HEK293 (cell line): ENCODE results near the gene FSD1.

Experiments
- CTCF ChIA-PET: fragments of 350-600 bp; formaldehyde crosslinking; extraction: SDS; loops from one replicate; lab custom pipeline; 2021; ENCODE audit warnings: antibody characterized with exemption; lab: Yijun Ruan, JAX
- POLR2A ChIA-PET: fragments of 300-600 bp; formaldehyde crosslinking; extraction: SDS; loops from one replicate; lab custom pipeline; 2020; ENCODE audit warnings: antibody characterized with exemption, inconsistent platforms; lab: Yijun Ruan, JAX
- H3K27ac ChIP-seq: fragments of 200-500 bp; sonication (Bioruptor generic); 2 replicates; pipeline ENCODE4 v1.5.1; 2014; ENCODE audit warnings: low read depth, low read length, control low read depth, inconsistent platforms; ENCODE audit errors: extremely low read depth
- H3K36me3 ChIP-seq, 2 experiments: fragments of 200-500 bp in 1 of 2; sonication (Bioruptor generic) in 1 of 2; 1 replicate in 1 of 2; 2 replicates in 1 of 2; pipeline ENCODE4 v1.5.1; 2014 to 2017; ENCODE audit warnings: inconsistent platforms in 2 of 2, low read length in 2 of 2; ENCODE audit not compliant: control insufficient read depth in 2 of 2, insufficient read depth in 1 of 2
- H3K4me1 ChIP-seq: fragments of 200-500 bp; sonication (Bioruptor generic); 2 replicates; pipeline ENCODE4 v1.5.1; 2014; ENCODE audit warnings: mild to moderate bottlenecking, low read length, inconsistent platforms; ENCODE audit not compliant: control insufficient read depth, insufficient read depth
- H3K4me3 ChIP-seq: 2 replicates; pipeline ENCODE4 v1.5.1; 2011; ENCODE audit warnings: low read depth, mild to moderate bottlenecking, control low read depth, low read length, moderate library complexity
- H3K9me3 ChIP-seq: fragments of 200-500 bp; sonication (Bioruptor generic); 2 replicates; pipeline ENCODE4 v1.5.1; 2014; ENCODE audit warnings: low read depth, low read length, inconsistent platforms; ENCODE audit not compliant: control insufficient read depth, insufficient read depth
- BCL11B ChIP-seq: fragments of 450-650 bp; formaldehyde crosslinking; IDR thresholded peaks from 2 replicates; pipeline ENCODE4 v1.5.1; 2016; ENCODE audit warnings: low read depth, missing biosample characterization, missing genetic modification characterization
- FEZF1 ChIP-seq: fragments of 450-650 bp; formaldehyde crosslinking; IDR thresholded peaks from 2 replicates; pipeline ENCODE4 v1.5.1; 2016; ENCODE audit warnings: missing biosample characterization, missing genetic modification characterization
- GLIS2 ChIP-seq: fragments of 450-650 bp; formaldehyde crosslinking; IDR thresholded peaks from 2 replicates; pipeline ENCODE4 v1.5.1; 2016; ENCODE audit warnings: missing biosample characterization, missing genetic modification characterization
- YY1 ChIP-seq: fragments of 450-650 bp; formaldehyde crosslinking; IDR thresholded peaks from 2 replicates; pipeline ENCODE4 v1.5.1; 2018; ENCODE audit warnings: missing biosample characterization, missing genetic modification characterization
- ZBTB11 ChIP-seq: fragments of 450-650 bp; formaldehyde crosslinking; conservative IDR thresholded peaks from 2 replicates; pipeline ENCODE4 v1.5.1; 2016; ENCODE audit warnings: low read depth, missing biosample characterization, missing genetic modification characterization
- ZFP41 ChIP-seq: fragments of 450-650 bp; formaldehyde crosslinking; IDR thresholded peaks from 2 replicates; pipeline ENCODE4 v1.5.1; 2016; ENCODE audit warnings: missing biosample characterization, missing genetic modification characterization, borderline replicate concordance
- ZIC2 ChIP-seq: fragments of 450-650 bp; formaldehyde crosslinking; IDR thresholded peaks from 2 replicates; pipeline ENCODE4 v1.5.1; 2016; ENCODE audit warnings: missing biosample characterization, missing genetic modification characterization
- ZNF202 ChIP-seq: fragments of 450-650 bp; formaldehyde crosslinking; IDR thresholded peaks from 2 replicates; pipeline ENCODE4 v1.5.1; 2016; ENCODE audit warnings: missing biosample characterization, missing genetic modification characterization, borderline replicate concordance
- ZNF239 ChIP-seq: fragments of 450-650 bp; formaldehyde crosslinking; IDR thresholded peaks from 2 replicates; pipeline ENCODE4 v1.5.1; 2016; ENCODE audit warnings: missing biosample characterization, missing genetic modification characterization
- ZNF362 ChIP-seq: fragments of 450-650 bp; formaldehyde crosslinking; IDR thresholded peaks from 2 replicates; pipeline ENCODE4 v1.5.1; 2016; ENCODE audit warnings: missing biosample characterization, missing genetic modification characterization
- ZNF623 ChIP-seq: fragments of 450-650 bp; formaldehyde crosslinking; IDR thresholded peaks from 2 replicates; pipeline ENCODE4 v1.5.1; 2016; ENCODE audit warnings: missing biosample characterization, missing genetic modification characterization
- ZNF639 ChIP-seq: fragments of 450-650 bp; formaldehyde crosslinking; IDR thresholded peaks from 2 replicates; pipeline ENCODE4 v1.5.1; 2016; ENCODE audit warnings: missing biosample characterization, missing genetic modification characterization
- ZNF768 ChIP-seq: fragments of 450-650 bp; formaldehyde crosslinking; IDR thresholded peaks from 2 replicates; pipeline ENCODE4 v1.5.1; 2018; ENCODE audit warnings: missing biosample characterization, mild to moderate bottlenecking, missing genetic modification characterization
- ZNF792 ChIP-seq: fragments of 450-650 bp; formaldehyde crosslinking; IDR thresholded peaks from 2 replicates; pipeline ENCODE4 v1.5.1; 2016; ENCODE audit warnings: missing biosample characterization, missing genetic modification characterization

Gene FSD1

GRCh38 chr19:4365341-4365740, 60.9 kb downstream of the FSD1 start (continued):
- no peak for TF ChIP-seq ZNF362 (tag by site-specific recombination)
- no peak for TF ChIP-seq ZNF639

- POLR2A ChIA-PET = interaction anchor here (1.1 to 3.6 kb wide), 2 partner anchors 10 to 36 kb away, joined by 3 to 15 read pairs; partner anchors contain the start of gene CHAF1A
- H3K4me1 ChIP-seq = 0 out of 2 replicates have a peak, but pooled peaks cover 5% of the 10 kb centered on the region
- H3K36me3 ChIP-seq = peaks cover 9 to 64% of the 10 kb centered on the region in 2 experiments; a peak in 2 of 3 replicates
- CTCF ChIA-PET = interaction anchor here (0.7 to 4.7 kb wide), 6 partner anchors 9 to 99 kb away, joined by 4 to 19 read pairs (median 8); partner anchors contain the start of gene SH3GL1
- TF ChIP-seq ZBTB11 (tag by site-specific recombination) (no peak), GLIS2 (tag by site-specific recombination) (peak; percentile 29; the same call in 1 of the 2 replicates), ZIC2 (tag by site-specific recombination) (peak; percentile 19; the same call in 1 of the 2 replicates)
- no peak overlapping the region for H3K4me3 ChIP-seq
- no peaks in the 10 kb centered on the region for H3K9me3 ChIP-seq
- H3K27ac ChIP-seq = no peak overlapping the region
Measured at GRCh38 chr19:4365791-4366665, 61.6 kb downstream of the FSD1 start.

- TF ChIP-seq FEZF1 (tag by site-specific recombination) (no peak), YY1 (tag by site-specific recombination) (no peak), ZNF202 (tag by site-specific recombination) (no peak), ZNF792 (no peak), ZNF623 (no peak), BCL11B (tag by site-specific recombination) (no peak), ZNF239 (tag by site-specific recombination) (no peak), ZNF768 (tag by site-specific recombination) (no peak), ZFP41 (tag by site-specific recombination) (no peak)
- ChIA-PET POLR2A (interaction anchor here (1.1 kb wide), 1 partner anchor 36 kb away, joined by 3 read pairs; the partner anchor contains the start of gene CHAF1A), CTCF (interaction anchor here (0.7 to 4.7 kb wide), 4 partner anchors 8 to 99 kb away, joined by 4 to 19 read pairs (median 11); partner anchors contain the start of gene SH3GL1)
- H3K4me1 ChIP-seq = 0 out of 2 replicates have a peak, but pooled peaks cover 5% of the 10 kb centered on the region
- no peaks in the 10 kb centered on the region for H3K9me3 ChIP-seq
- H3K36me3 ChIP-seq = peaks cover 9 to 57% of the 10 kb centered on the region in 2 experiments; a peak in 2 of 3 replicates
- no peak overlapping the region for H3K27ac ChIP-seq
- no peak overlapping the region for H3K4me3 ChIP-seq
Measured at GRCh38 chr19:4366666-4367335, 62.4 kb downstream of the FSD1 start.
